Stimulated activated CD4-positive, alpha-beta T cell treated with anti-CD3 and anti-CD28 coated beads, TNF-alpha, amount 100 ng/mL, for 1 hour (primary cell): ENCODE data around the gene RALY.

Experiments used
- DNase-seq, 3 donors: peaks; one replicate each; pipeline ENCODE4 v3.0.0-alpha.2; 2020; ENCODE audit warnings: low read depth in 3 of 3, low spot score in 1 of 3

The RALY gene

DNA sequence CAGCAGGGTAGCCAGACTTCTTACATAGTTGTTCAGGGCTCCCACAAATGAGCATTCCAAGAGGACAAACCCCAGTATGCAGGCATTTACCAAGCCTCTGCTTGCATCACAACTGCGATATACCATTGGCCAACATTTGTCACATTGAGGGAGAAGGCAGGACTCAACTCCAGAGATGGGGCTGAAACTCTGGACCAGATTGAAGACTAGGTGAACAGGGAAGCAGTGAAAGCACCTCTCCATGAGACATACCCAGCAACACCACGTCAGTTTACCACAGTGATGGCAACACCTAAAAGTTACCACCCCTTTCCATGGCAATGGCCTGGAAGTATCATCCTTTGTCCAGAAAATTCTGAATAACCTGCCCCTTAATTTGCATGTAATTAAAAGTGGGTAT is 7.9 kb upstream of the RALY start:
- DNase-seq, result no peak

DNA sequence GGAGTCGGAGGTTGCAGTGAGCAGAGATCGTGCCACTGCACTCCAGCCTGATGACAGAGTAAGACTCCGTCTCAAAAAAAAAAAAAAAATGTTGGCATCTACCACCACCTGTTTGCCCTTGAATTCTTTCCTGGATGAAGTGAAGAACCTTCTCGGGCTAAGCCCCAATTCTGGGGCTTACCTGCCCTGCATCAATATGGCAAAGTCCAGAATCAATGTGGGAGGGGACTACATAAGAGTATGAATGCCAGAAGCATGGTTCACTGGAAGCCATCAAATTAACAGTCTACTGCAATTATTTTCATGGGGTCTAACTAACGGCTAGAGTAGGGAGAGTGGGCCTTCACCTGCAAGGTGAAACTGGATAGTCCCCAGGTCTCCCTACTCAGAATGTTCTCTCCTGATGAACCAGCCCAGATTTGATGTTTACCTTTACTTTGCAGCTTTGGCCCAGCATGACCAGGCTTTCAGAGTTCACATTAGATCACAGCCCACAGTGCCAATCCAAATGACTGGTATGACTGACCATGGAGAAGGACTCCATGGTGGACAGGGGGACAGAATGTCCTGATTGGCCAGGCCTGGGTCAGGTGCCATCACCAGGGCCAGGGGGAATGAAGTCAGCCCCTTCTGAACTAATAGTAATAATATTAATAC is 7.0 kb upstream of the RALY start:
- DNase-seq, result no peak

DNA sequence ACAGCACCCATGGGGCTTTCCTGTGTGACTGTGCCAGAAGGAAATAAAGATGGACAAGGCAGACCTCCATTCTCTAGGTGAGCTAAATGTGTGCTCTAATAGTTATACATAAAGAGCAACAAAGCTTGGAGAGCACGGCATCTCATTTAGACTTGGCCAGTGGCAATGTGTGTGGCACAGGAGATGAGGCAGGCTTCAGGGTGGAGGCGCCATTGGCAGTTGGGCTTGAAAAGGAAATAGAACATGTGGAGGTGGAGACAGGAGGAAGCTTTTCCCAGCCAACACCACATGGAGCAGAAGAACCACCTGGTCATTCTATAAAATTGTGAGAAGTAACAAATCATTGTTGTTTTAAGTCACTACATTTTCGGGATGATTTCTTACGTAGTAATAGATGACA is 3.6 kb upstream of the RALY start:
- no peak for DNase-seq

DNA sequence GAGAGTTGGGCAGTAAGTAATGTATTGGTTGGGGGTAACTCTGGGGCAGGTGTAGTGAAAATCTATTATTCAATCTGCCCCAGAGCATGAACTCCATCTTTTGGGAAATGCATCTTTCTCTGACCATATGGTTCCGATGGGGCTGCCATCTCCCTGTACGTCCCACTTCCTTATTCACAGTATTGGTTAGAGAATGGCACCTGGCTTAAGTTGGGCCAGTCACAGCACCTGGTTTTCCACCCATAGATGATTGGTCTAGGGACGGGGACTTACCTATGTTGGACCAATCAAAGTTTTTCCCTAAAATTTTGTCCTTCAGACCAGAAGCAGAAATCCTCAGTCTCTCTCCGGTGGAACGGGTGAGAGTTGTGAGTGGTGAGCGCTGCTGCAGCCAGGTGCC is 2.2 kb upstream of the RALY start:
- no peak for DNase-seq

- DNase-seq, result no peak
Observed at GRCh38 chr20:33992145-33992922, 1.4 kb upstream of the RALY start.

DNA sequence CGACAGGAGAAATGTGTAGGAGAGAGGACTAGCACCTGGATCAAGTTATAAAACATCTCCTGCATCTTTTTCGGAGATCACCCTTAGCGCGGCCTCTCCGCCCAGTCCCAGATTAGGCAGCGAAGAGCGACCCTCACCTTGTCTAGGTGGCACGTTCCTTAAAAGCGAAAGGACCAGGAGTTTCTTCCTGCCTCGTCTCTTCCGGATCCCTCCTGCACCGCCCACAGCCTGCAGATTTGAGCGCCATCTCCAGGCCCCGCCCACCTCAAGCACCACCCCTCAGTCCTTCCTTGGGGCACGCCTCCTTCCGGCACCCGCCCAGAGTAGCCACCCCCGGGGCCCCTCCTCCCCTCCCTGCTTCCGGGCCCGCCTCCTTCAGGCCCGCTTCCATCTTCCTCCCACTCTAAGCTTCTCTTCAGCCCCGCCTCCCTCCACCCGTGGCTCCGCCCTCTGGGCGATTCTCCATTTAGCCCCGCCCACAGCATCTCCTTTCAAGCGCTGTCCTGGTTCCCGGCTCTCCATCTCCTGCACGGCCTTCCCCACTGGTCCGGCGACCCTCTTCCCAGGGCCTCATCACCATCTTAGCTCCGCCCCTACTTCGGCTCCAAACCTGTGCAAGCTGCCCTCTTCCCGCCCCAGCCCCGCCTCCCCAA is 662 bp upstream of the RALY start:
- peak; percentile 98 to 99 (median 99) for DNase-seq

DNA sequence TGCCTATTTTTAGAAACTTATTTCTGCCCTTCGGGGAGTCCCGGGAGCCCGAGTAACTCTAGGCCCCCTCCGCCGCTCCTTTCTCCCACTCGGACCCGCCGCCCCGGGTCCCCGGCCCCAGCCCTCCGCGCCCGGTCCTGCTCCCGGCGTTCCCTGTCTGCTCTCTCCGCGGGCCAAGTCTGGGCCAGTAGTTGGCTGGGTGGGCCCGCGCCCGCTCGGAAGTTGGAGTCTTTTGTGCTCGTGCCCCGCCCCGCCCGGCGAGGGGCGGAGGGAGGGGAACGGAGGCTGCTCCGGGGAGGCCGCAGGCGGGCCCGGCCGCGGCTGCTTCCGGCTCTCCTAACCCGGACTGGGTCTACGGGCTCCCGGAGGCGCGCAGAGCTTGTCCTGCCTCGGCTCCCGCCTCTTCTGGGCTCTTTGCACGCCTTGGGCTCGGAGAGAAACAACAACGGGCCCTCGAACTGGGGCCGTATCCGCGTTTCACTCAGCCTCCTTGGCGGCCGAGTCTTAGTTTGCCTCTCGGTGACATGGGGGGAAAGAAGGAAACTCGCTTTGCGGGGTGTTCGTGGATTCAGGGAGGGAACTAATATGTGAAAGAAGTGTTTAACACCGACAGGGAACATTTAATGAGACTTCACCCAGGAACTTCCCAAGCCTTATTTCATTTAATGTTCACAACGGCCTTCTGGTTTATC is 657 bp downstream of the RALY start:
- DNase-seq, result peak; percentile 36 to 68 (median 55)

- no peak for DNase-seq
Observed at GRCh38 chr20:33995053-33995831, 1.5 kb downstream of the RALY start.

- no peak for DNase-seq
Observed at GRCh38 chr20:33999025-33999649, 5.4 kb downstream of the RALY start.

GRCh38 chr20:34001378-34001777 is 7.7 kb downstream of the RALY start:
- no peak for DNase-seq

DNA sequence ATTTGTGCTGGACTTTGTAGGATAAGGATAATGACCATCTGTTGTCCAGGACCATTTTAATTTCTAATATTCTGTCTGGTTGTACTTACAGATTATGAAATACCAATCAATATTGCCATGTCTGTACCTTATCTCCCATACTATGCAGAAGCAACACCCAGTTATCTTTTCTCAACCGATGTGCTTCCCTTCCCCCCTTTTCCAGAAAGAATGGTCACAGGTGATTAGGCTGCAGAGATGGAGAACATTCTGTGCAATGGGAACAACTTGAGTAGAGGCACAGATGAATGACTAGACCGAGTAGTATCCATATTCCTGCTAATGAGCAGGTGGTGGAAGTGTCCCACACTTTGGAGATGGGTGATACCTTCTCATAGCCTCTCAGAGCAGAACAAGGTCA is 10.5 kb downstream of the RALY start:
- DNase-seq, result no peak

DNA sequence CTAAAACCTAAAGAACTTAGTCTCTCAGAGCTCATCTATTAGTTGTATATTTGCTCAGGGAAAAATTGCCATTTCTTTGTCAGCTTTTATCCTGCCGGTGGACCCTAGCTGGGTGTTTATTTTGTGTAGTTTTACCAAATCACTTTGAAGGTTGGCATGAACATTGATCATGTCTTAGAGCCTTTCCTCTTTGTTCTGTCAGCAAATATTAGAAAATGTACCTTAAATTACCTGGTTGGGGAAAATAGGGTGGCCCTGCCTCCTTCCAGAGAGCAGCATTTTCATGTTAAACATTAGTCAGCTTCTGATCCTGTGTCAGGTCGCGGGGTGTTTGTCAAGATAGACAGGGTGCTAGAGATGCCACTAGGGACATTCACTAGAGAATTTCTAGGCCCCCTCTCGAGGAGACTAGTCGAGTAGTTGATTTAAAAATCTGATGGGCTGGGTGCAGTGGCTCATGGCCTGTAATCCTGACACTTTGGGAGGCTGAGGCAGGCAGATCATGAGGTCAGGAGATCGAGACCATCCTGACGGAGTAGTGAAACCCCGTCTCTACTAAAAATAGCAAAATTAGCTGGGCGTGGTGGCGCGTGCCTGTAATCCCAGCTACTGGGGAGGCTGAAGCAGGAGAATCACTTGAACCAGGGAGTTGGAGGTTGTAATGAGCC is 11.2 kb downstream of the RALY start:
- DNase-seq, result no peak

DNA sequence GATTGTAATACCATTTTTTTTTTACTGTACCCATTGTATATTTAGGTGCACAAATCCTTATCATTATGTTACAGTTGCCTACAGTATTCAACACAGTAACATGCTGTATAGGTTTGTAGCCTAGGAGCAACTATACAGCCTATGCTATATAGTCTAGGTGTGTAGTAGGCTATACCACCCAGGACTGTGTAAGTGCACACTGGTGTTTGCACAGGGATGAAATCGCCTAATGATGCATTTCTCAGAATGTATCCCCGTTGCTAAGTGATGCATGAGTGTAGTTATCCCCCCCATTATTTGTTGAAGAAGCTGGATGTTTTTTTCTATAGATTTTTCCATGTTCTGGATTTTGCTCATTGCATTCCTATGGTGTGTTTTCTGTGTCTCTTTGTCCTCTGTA is 12.9 kb downstream of the RALY start:
- no peak for DNase-seq

- DNase-seq, result no peak
Observed at GRCh38 chr20:34008477-34008876, 14.8 kb downstream of the RALY start.

DNA sequence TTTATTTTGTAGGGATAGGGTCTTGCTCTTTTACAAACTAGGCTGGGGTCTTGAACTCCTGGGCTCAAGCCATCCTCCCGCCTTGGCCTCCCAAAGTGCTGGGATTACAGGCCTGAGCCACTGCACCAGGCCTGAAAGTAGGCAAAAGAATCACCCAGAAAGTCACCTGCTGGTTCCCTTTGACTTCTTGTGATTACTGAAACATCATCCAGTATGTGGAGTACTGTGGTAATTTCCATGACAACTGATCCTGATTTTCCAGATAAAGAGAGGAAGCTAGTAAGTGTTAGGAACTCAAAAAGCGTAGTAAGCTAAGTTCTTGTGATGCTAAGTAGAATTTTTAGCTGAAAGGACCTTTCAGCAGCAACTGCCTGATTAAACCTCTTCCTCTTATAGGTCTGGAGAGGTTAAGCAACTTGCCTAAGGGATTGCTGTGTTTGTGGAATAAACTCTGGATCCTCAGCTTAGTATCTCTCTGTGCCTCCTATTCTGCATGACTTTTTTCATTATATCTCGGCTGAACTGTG is 16.8 kb downstream of the RALY start:
- no peak for DNase-seq

DNA sequence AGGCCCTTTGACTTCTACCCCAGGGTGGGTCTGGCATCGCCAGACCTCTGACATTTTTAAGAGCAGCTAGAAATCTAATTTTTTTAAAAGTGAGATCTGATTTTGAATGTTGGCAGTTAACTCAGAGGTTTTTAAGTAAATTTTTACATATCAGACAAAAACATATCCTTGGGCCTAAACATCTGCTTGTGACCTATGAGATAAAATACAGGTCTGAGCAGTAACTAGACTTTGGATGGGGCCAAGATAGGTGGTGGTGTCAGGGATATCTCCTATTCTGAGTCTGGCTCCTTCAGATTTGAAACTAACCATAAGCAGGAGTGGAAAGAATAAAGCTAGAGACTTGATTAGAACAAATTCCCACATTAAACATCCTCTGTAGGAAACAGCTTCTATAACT is 17.6 kb downstream of the RALY start:
- DNase-seq, result no peak

- no peak for DNase-seq
Observed at GRCh38 chr20:34012330-34012729, 18.6 kb downstream of the RALY start.

GRCh38 chr20:34012735-34013134 is 19.0 kb downstream of the RALY start:
- no peak for DNase-seq

DNA sequence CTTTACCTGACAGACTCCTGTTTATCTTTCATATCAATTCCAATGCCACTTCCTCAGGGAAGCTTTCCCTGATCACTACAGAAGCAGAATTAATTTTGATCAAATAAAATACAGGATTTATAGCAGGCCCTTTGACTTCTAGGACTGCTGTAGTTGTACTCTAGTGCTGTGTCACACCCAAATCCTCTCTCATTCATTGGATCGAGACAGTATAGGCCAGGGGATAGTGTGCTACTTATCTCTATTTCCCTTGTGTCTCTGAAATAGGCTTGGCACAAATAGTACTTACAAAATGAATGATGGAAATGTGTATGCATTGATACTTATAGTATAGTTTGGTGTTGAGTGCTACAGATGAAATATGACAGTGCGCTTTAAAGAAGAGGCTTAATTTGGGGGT is 19.8 kb downstream of the RALY start:
- no peak for DNase-seq

- DNase-seq, result no peak
Observed at GRCh38 chr20:34014878-34015277, 21.2 kb downstream of the RALY start.
